ENCODE results near the gene ACSL1. TPM values are rescaled to one million over a fixed set of nuclear protein-coding genes. Genes with fewer than 3 reads are reported as not detected.

Gene ACSL1
- polyA plus RNA-seq, 1 donor (not counting 4 experiments of a cell fraction or from before 2014, with no cell fraction given): 60.6 TPM

DNA sequence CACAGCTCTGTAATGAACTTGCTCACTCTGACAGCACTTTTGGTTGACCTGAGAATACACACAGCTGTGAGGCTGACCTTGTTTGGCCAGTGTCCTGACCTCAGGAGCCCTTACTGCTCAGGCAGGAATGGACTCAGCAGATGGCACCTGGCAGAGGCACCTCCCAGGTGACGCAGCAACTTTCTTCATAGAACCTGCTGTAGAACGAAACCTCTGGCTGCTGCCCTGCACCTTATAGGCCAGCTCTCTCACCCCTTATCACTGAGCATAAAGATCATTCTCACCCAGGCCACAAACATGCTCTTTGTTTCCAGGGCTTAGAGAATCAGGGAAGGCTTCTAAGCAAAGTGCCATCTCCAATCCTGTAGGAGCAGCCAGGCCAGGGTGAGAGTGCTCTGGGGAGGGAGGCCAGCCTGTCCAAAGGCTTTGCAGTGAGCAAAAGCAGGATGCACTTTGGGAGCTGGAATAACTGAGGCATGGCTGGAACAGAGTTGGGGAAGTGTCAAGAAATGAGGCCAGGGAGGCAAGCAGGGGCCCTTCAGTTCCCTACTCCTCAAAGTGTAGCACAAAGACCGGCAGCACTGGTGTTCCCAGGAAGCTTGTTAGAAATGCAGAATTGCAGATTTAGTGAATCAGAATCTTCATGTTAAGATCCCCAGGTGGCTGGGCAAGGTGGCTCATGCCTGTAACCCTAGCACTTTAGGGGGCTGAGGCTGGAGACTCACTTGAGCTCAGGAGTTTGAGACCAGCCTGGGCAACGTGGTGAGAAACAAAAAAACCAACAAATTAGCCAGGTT lies 78.5 kb downstream of the ACSL1 start:
- Histone ChIP-seq H3K4me1 (ENCODE audit: control insufficient read depth, extremely low read depth, insufficient read depth, low read length) (peaks cover 35% of the 10 kb centered on the region), H3K27ac (ENCODE audit: control insufficient read depth, insufficient read depth, low read length) (peak overlapping the region; percentile 48), H2AFZ (ENCODE audit: control insufficient read depth, low read length) (no peak overlapping the region)

DNA sequence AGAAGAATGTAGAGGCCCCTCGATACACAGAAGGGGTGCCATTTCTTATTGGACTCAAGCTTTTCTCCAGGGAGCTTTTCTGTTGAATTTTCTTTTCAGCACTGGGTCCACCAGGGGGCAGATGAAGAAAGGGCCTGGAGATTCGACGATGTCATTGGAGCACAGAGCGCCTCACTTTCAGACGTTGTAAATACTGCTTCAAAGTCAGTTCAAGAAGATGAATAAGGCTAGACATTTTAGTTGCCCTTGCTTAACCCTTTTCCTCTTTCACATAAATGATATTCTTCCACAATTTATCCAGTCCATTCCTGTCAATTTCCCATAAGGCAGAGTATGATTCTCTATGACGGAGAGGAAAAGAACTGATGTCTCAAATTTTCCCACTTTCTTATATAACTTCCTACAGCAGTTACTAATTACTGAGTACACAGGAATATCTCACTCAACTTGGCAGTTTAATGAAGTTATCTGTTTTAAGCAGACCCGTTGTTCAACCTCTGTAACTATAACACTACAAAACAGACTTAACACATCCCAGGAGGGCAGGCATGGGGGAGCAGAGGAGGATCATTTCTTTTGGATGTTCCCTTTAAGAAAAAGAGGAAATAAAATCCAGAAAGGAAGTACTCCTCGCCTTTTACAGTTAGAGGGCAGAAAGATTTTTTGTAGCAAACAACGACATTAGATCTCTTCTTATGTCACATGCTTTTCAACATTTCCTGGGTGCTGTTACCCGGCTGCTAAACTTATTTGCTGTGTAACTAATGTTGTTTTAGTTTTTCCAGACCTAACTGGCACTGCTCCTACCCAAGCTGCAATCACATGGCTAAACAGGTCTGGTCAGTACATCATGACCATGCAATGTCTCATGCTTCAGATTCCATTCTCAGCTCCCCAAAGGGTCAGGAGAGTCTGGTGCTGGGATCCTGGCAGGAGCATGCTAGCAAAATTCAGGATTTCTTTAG lies 79.7 kb downstream of the ACSL1 start:
- FAIRE-seq: peak; percentile 73
- H3K27me3 ChIP-seq (ENCODE audit: control insufficient read depth, extremely low read depth, insufficient read depth, low read length): no peaks in the 10 kb centered on the region
- peak overlapping the region; percentile 41 for H2AFZ ChIP-seq (ENCODE audit: control insufficient read depth, low read length)
- no peaks in the 10 kb centered on the region for H3K9me3 ChIP-seq (ENCODE audit: control insufficient read depth, low read depth, low read length)
- H3K27ac ChIP-seq (ENCODE audit: control insufficient read depth, insufficient read depth, low read length): peak overlapping the region; percentile 22
- no peaks in the 10 kb centered on the region for H3K79me2 ChIP-seq (ENCODE audit: control insufficient read depth, insufficient read depth, low read length)
- H3K9ac ChIP-seq (ENCODE audit: control insufficient read depth, extremely low read depth, insufficient read depth, low read length): peak overlapping the region; percentile 23
- H4K20me1 ChIP-seq (ENCODE audit: control insufficient read depth, extremely low read depth, insufficient read depth, low read length): no peaks in the 10 kb centered on the region
- H3K4me2 ChIP-seq (ENCODE audit: control insufficient read depth, extremely low read depth, insufficient read depth, low read depth, low read length): peak overlapping the region; percentile 39
- H3K36me3 ChIP-seq (ENCODE audit: control insufficient read depth in 2 of 2, extremely low read depth in 1 of 2, insufficient read depth in 2 of 2, low read length in 2 of 2): no peaks in the 10 kb centered on the region
- DNase-seq (ENCODE audit: low read depth, low spot score): no peak
- peaks cover 35% of the 10 kb centered on the region for H3K4me1 ChIP-seq (ENCODE audit: control insufficient read depth, extremely low read depth, insufficient read depth, low read length)
- no peak overlapping the region for H3K4me3 ChIP-seq (ENCODE audit: control insufficient read depth in 2 of 3, extremely low read depth in 1 of 3, insufficient read depth in 2 of 3, low read depth in 1 of 3, low read length in 3 of 3)
- dilution Hi-C loops (cut with MboI; ENCODE audit: extremely low pct_ligation_motif_present, low sequenced_read_pairs): no loop called here
- no peaks in the 10 kb centered on the region for H3K9me1 ChIP-seq (ENCODE audit: control insufficient read depth, extremely low read depth, insufficient read depth, low read length)
- TF ChIP-seq EZH2 (IDR thresholded peaks at IDR 0.05; ENCODE audit: low read length): no peak
- TF ChIP-seq, protein P1, sequence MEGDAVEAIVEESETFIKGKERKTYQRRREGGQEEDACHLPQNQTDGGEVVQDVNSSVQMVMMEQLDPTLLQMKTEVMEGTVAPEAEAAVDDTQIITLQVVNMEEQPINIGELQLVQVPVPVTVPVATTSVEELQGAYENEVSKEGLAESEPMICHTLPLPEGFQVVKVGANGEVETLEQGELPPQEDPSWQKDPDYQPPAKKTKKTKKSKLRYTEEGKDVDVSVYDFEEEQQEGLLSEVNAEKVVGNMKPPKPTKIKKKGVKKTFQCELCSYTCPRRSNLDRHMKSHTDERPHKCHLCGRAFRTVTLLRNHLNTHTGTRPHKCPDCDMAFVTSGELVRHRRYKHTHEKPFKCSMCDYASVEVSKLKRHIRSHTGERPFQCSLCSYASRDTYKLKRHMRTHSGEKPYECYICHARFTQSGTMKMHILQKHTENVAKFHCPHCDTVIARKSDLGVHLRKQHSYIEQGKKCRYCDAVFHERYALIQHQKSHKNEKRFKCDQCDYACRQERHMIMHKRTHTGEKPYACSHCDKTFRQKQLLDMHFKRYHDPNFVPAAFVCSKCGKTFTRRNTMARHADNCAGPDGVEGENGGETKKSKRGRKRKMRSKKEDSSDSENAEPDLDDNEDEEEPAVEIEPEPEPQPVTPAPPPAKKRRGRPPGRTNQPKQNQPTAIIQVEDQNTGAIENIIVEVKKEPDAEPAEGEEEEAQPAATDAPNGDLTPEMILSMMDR (optimal IDR thresholded peaks at IDR 0.05 in 1 of 3, IDR thresholded peaks at IDR 0.05 in 1 of 3, conservative IDR thresholded peaks at IDR 0.05 in 1 of 3; ENCODE audit: extremely low read depth in 1 of 3, insufficient read depth in 2 of 3, low read length in 3 of 3): peak in 2 of 3 experiments; percentile 75 to 81

More for the DNA sequence above, 78.5 kb downstream of the ACSL1 start:
- no peak overlapping the region for H3K4me3 ChIP-seq (ENCODE audit: control insufficient read depth in 2 of 3, extremely low read depth in 1 of 3, insufficient read depth in 2 of 3, low read depth in 1 of 3, low read length in 3 of 3)
- no peaks in the 10 kb centered on the region for H3K9me3 ChIP-seq (ENCODE audit: control insufficient read depth, low read depth, low read length)
- H3K79me2 ChIP-seq (ENCODE audit: control insufficient read depth, insufficient read depth, low read length): no peaks in the 10 kb centered on the region
- peak; percentile 66 for FAIRE-seq
- H4K20me1 ChIP-seq (ENCODE audit: control insufficient read depth, extremely low read depth, insufficient read depth, low read length): no peaks in the 10 kb centered on the region
- no peak overlapping the region for H3K9ac ChIP-seq (ENCODE audit: control insufficient read depth, extremely low read depth, insufficient read depth, low read length)
- dilution Hi-C loops (cut with MboI; ENCODE audit: extremely low pct_ligation_motif_present, low sequenced_read_pairs): no loop called here
- H3K27me3 ChIP-seq (ENCODE audit: control insufficient read depth, extremely low read depth, insufficient read depth, low read length): no peaks in the 10 kb centered on the region
- H3K4me2 ChIP-seq (ENCODE audit: control insufficient read depth, extremely low read depth, insufficient read depth, low read depth, low read length): peak overlapping the region; percentile 39
- no peak for TF ChIP-seq EZH2 (IDR thresholded peaks at IDR 0.05; ENCODE audit: low read length)
- TF ChIP-seq, protein P1 (optimal IDR thresholded peaks at IDR 0.05 in 1 of 3, IDR thresholded peaks at IDR 0.05 in 1 of 3, conservative IDR thresholded peaks at IDR 0.05 in 1 of 3; ENCODE audit: extremely low read depth in 1 of 3, insufficient read depth in 2 of 3, low read length in 3 of 3): no peak
- H3K36me3 ChIP-seq (ENCODE audit: control insufficient read depth in 2 of 2, extremely low read depth in 1 of 2, insufficient read depth in 2 of 2, low read length in 2 of 2): no peaks in the 10 kb centered on the region
- DNase-seq (ENCODE audit: low read depth, low spot score): no peak
- H3K9me1 ChIP-seq (ENCODE audit: control insufficient read depth, extremely low read depth, insufficient read depth, low read length): no peaks in the 10 kb centered on the region

Data from keratinocyte (primary cell).